ENCODE measurements around the gene SEMA4D. TPM values are rescaled to one million over a fixed set of nuclear protein-coding genes. Genes with fewer than 3 reads are reported as not detected.

The SEMA4D gene
- total RNA-seq, 1 donor: 0.72 TPM

- peaks cover 2% of the 10 kb centered on the region for H4K20me1 ChIP-seq (ENCODE audit: insufficient read depth, low read length)
- no peak overlapping the region for H3K4me2 ChIP-seq (ENCODE audit: insufficient read depth, low read length)
- peak overlapping the region; percentile 20 for H3K27ac ChIP-seq (ENCODE audit: low read depth, low read length)
- H3K4me1 ChIP-seq (ENCODE audit: insufficient read depth, low read length): no peaks in the 10 kb centered on the region
- H3K36me3 ChIP-seq (ENCODE audit: insufficient read depth, low read length): peaks cover 73% of the 10 kb centered on the region
- no peak for TF ChIP-seq CTCF (IDR thresholded peaks at IDR 0.05; ENCODE audit: extremely low read depth, low read depth, low read length)
- DNase-seq (ENCODE audit: insufficient read length, low spot score, missing footprints): peak; percentile 71
- H3K79me2 ChIP-seq (ENCODE audit: insufficient read depth, low read length): no peaks in the 10 kb centered on the region
- no peak overlapping the region for H3K4me3 ChIP-seq (ENCODE audit: insufficient read depth, low read length)
- H2AFZ ChIP-seq (ENCODE audit: low read length): no peak overlapping the region
- no peaks in the 10 kb centered on the region for H3K9me3 ChIP-seq (ENCODE audit: low read depth, low read length)
- H3K27me3 ChIP-seq (ENCODE audit: insufficient read depth, low read length): no peaks in the 10 kb centered on the region
Observed at GRCh38 chr9:89342948-89343347, 155.0 kb downstream of the SEMA4D start.

GRCh38 chr9:89342213-89342612 is 155.7 kb downstream of the SEMA4D start:
- Histone ChIP-seq H3K36me3 (ENCODE audit: insufficient read depth, low read length) (peaks cover 74% of the 10 kb centered on the region), H3K4me3 (ENCODE audit: insufficient read depth, low read length) (no peak overlapping the region), H4K20me1 (ENCODE audit: insufficient read depth, low read length) (peaks cover 2% of the 10 kb centered on the region), H3K27ac (ENCODE audit: low read depth, low read length) (no peak overlapping the region), H3K9me3 (ENCODE audit: low read depth, low read length) (no peaks in the 10 kb centered on the region), H2AFZ (ENCODE audit: low read length) (no peak overlapping the region), H3K27me3 (ENCODE audit: insufficient read depth, low read length) (no peaks in the 10 kb centered on the region), H3K79me2 (ENCODE audit: insufficient read depth, low read length) (no peaks in the 10 kb centered on the region), H3K4me2 (ENCODE audit: insufficient read depth, low read length) (no peak overlapping the region), H3K4me1 (ENCODE audit: insufficient read depth, low read length) (no peaks in the 10 kb centered on the region)
- DNase-seq (ENCODE audit: insufficient read length, low spot score, missing footprints): no peak
- TF ChIP-seq CTCF (IDR thresholded peaks at IDR 0.05; ENCODE audit: extremely low read depth, low read depth, low read length): no peak

- H3K27me3 ChIP-seq (ENCODE audit: insufficient read depth, low read length): no peaks in the 10 kb centered on the region
- no peaks in the 10 kb centered on the region for H3K4me1 ChIP-seq (ENCODE audit: insufficient read depth, low read length)
- no peak for DNase-seq (ENCODE audit: insufficient read length, low spot score, missing footprints)
- H4K20me1 ChIP-seq (ENCODE audit: insufficient read depth, low read length): no peaks in the 10 kb centered on the region
- no peak overlapping the region for H3K4me3 ChIP-seq (ENCODE audit: insufficient read depth, low read length)
- no peak overlapping the region for H3K4me2 ChIP-seq (ENCODE audit: insufficient read depth, low read length)
- H3K27ac ChIP-seq (ENCODE audit: low read depth, low read length): no peak overlapping the region
- H3K9me3 ChIP-seq (ENCODE audit: low read depth, low read length): no peaks in the 10 kb centered on the region
- H3K36me3 ChIP-seq (ENCODE audit: insufficient read depth, low read length): peaks cover 73% of the 10 kb centered on the region
- H3K79me2 ChIP-seq (ENCODE audit: insufficient read depth, low read length): no peaks in the 10 kb centered on the region
- TF ChIP-seq CTCF (IDR thresholded peaks at IDR 0.05; ENCODE audit: extremely low read depth, low read depth, low read length): no peak
- H2AFZ ChIP-seq (ENCODE audit: low read length): no peak overlapping the region
Observed at GRCh38 chr9:89340332-89340731, 157.6 kb downstream of the SEMA4D start.

- Histone ChIP-seq H3K79me2 (ENCODE audit: insufficient read depth, low read length) (no peaks in the 10 kb centered on the region), H3K9me3 (ENCODE audit: low read depth, low read length) (no peaks in the 10 kb centered on the region), H4K20me1 (ENCODE audit: insufficient read depth, low read length) (no peaks in the 10 kb centered on the region), H3K27me3 (ENCODE audit: insufficient read depth, low read length) (no peaks in the 10 kb centered on the region), H3K4me1 (ENCODE audit: insufficient read depth, low read length) (no peaks in the 10 kb centered on the region), H3K4me3 (ENCODE audit: insufficient read depth, low read length) (no peak overlapping the region), H3K27ac (ENCODE audit: low read depth, low read length) (no peak overlapping the region), H3K4me2 (ENCODE audit: insufficient read depth, low read length) (no peak overlapping the region), H2AFZ (ENCODE audit: low read length) (no peak overlapping the region), H3K36me3 (ENCODE audit: insufficient read depth, low read length) (peaks cover 76% of the 10 kb centered on the region)
- TF ChIP-seq CTCF (IDR thresholded peaks at IDR 0.05; ENCODE audit: extremely low read depth, low read depth, low read length): no peak
- no peak for DNase-seq (ENCODE audit: insufficient read length, low spot score, missing footprints)
Observed at GRCh38 chr9:89339807-89340206, 158.1 kb downstream of the SEMA4D start.

Measured in osteoblast (primary cell).